Adrenal gland (tissue), 5 donors: Measurements from ENCODE around the gene GRID1.

ENCODE experiments used
- POLR2A ChIP-seq, 2 donors: fragments of 450-650 bp; IDR thresholded peaks; one replicate each; pipeline ENCODE4 v1.6.1; 2017; ENCODE audit warnings: antibody characterized with exemption in 2 of 2, mild to moderate bottlenecking in 2 of 2, moderate library complexity in 1 of 2
- TF ChIP-seq, protein P1 (sequence below), 6 experiments: fragments of 450-650 bp in 4 of 6; fragments of 200-600 bp in 2 of 6; sonication (generic) in 1 of 6; IDR thresholded peaks; 1 replicate in 5 of 6; 2 replicates in 1 of 6; pipeline versions ENCODE4 v1.5.1 to v1.8.0; 2016 to 2021; ENCODE audit warnings: antibody characterized with exemption in 6 of 6, mild to moderate bottlenecking in 2 of 6, moderate library complexity in 1 of 6
- donor health status: DM: no; HTN: no; CAD: no.

DNA sequence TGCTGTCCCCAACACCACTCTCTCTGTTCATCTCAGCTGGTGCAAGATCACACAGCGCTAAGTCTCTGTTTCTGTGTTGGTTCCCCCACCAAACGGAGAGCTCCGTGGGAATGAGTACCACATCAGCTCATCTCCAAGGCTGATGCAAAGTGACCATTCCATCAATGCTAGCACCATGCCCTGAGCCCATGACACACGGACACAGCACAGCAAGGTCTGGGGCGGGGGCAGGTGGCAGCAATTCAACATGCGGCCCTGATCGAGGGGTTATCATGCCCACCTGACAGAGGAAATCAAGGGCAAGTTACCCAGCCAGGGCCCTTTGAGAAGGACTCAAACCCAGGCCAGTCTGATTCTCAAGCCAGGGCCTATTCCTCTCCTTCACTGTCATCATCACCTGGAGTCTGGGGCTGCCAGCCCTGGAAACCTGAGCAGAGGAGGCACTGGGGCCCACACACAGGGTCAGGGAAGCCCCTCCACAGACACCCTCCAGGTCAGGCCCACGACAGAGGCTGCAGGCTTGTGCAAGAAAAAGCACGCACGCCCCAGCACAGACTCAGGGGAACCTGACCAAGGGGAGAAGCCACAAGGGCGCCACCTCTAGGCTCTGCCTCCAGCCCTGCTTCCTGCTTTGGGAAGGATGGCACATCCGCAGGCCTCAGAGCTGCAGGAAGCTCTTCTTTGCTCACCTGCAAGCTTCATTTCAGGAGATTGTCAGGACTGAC is 74.8 kb downstream of the GRID1 start:
- no peak for TF ChIP-seq POLR2A (IDR thresholded peaks at IDR 0.05)
- TF ChIP-seq, protein P1, sequence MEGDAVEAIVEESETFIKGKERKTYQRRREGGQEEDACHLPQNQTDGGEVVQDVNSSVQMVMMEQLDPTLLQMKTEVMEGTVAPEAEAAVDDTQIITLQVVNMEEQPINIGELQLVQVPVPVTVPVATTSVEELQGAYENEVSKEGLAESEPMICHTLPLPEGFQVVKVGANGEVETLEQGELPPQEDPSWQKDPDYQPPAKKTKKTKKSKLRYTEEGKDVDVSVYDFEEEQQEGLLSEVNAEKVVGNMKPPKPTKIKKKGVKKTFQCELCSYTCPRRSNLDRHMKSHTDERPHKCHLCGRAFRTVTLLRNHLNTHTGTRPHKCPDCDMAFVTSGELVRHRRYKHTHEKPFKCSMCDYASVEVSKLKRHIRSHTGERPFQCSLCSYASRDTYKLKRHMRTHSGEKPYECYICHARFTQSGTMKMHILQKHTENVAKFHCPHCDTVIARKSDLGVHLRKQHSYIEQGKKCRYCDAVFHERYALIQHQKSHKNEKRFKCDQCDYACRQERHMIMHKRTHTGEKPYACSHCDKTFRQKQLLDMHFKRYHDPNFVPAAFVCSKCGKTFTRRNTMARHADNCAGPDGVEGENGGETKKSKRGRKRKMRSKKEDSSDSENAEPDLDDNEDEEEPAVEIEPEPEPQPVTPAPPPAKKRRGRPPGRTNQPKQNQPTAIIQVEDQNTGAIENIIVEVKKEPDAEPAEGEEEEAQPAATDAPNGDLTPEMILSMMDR (IDR thresholded peaks at IDR 0.05): no peak
